ENCODE measurements around the gene DGLUCY.

DNA sequence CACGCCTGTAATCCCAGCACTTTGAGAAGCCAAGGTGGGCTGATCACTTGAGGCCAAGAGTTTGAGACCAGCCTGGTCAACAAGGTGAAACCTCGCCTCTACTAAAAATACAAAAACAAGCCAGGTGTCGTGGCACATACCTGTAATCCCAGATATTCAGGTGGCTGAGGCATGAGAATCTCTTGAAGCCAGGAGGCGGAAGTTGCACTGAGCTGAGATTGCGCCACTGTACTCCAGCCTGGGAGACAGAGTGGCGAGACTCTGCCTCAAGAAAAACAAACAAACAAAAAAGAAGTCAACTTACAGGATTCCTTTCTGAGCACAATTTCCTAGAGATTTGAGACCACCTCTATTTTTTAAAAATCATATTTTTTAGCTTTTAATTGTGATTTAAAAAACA, 45.3 kb downstream of the DGLUCY start:
- TF ChIP-seq, protein P1, sequence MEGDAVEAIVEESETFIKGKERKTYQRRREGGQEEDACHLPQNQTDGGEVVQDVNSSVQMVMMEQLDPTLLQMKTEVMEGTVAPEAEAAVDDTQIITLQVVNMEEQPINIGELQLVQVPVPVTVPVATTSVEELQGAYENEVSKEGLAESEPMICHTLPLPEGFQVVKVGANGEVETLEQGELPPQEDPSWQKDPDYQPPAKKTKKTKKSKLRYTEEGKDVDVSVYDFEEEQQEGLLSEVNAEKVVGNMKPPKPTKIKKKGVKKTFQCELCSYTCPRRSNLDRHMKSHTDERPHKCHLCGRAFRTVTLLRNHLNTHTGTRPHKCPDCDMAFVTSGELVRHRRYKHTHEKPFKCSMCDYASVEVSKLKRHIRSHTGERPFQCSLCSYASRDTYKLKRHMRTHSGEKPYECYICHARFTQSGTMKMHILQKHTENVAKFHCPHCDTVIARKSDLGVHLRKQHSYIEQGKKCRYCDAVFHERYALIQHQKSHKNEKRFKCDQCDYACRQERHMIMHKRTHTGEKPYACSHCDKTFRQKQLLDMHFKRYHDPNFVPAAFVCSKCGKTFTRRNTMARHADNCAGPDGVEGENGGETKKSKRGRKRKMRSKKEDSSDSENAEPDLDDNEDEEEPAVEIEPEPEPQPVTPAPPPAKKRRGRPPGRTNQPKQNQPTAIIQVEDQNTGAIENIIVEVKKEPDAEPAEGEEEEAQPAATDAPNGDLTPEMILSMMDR (tag by site-specific recombination; IDR thresholded peaks at IDR 0.05): no peak
- TF ChIP-seq ZNF610 (tag by site-specific recombination; IDR thresholded peaks at IDR 0.05; ENCODE audit: borderline replicate concordance): no peak
- TF ChIP-seq ZNF514 (tag by site-specific recombination; IDR thresholded peaks at IDR 0.05): no peak
- no peak for TF ChIP-seq ZBTB1 (tag by site-specific recombination; IDR thresholded peaks at IDR 0.05)
- no peak for TF ChIP-seq ZNF324 (tag by site-specific recombination; IDR thresholded peaks at IDR 0.05)
